Large intestine (tissue), 3 donors: Measurements from ENCODE around the gene NCR3LG1. TPM values are rescaled to one million over a fixed set of nuclear protein-coding genes. Genes with fewer than 3 reads are reported as not detected.

Experiments
- DNase-seq, 2 donors: peaks; one replicate each; pipeline versions ENCODE4 v3.0.0 to v3.0.0-alpha.2; 2013
- H3K27ac ChIP-seq: one replicate; pipeline ENCODE4 v1.5.1; 2013; ENCODE audit warnings: low read length
- H3K27me3 ChIP-seq: 2 replicates; pipeline ENCODE4 v1.6.1; 2013; ENCODE audit warnings: low read length; ENCODE audit not compliant: control insufficient read depth, insufficient read depth
- H3K36me3 ChIP-seq: 2 replicates; pipeline ENCODE4 v1.6.1; 2013; ENCODE audit warnings: low read length; ENCODE audit not compliant: control insufficient read depth, insufficient read depth
- H3K4me1 ChIP-seq: one replicate; pipeline ENCODE4 v1.6.1; 2013; ENCODE audit warnings: low read length; ENCODE audit not compliant: control insufficient read depth, insufficient read depth
- H3K4me3 ChIP-seq: one replicate; pipeline ENCODE4 v1.5.1; 2013; ENCODE audit warnings: low read length
- H3K9me3 ChIP-seq: one replicate; pipeline ENCODE4 v1.6.1; 2013; ENCODE audit warnings: mild to moderate bottlenecking, low read depth, low read length, moderate library complexity; ENCODE audit not compliant: control insufficient read depth
- WGBS: methylation state at CpG from one replicate; pipeline ENCODE4 v1.1.5; 2013; ENCODE audit warnings: low lambda C conversion rate; ENCODE audit not compliant: insufficient coverage; 5-methylcytosine and 5-hydroxymethylcytosine counted together
- polyA plus RNA-seq: library from polyadenylated mRNA; unstranded; fragments of 120-200 nt; gene quantifications from one replicate; pipeline ENCODE4 v1.2.1, GENCODE V29; 2013

The NCR3LG1 gene
- polyA plus RNA-seq, 1 donor, result 20.3 TPM

DNA sequence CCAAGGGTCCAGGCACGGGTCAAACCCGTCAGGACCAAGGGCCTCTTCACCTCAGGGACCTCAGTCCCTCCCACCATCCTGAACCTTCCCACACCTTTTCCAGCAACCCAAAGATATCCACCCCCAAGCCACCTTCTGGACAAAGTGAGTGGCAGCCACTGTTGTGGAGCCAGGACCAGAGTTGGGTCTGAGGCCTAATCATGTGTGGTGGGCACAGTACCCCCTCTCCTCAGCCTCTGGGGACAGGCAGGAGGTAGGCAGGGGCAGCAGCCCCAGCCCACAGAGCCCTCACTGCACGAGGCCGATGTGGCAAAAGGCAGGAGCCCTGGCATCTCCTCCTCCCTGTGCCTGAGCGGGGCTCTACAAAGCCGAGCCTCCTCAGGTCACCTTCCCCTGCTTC, 34.3 kb downstream of the NCR3LG1 start:
- Histone ChIP-seq H3K27ac (no peak overlapping the region), H3K36me3 (peaks cover 3% of the 10 kb centered on the region), H3K4me3 (no peak overlapping the region), H3K27me3 (peaks cover 2% of the 10 kb centered on the region), H3K9me3 (peaks cover 2% of the 10 kb centered on the region), H3K4me1 (no peaks in the 10 kb centered on the region)
- WGBS, result no CpG with 5 or more reads among the region's 6 CpGs
- no peak for DNase-seq

DNA sequence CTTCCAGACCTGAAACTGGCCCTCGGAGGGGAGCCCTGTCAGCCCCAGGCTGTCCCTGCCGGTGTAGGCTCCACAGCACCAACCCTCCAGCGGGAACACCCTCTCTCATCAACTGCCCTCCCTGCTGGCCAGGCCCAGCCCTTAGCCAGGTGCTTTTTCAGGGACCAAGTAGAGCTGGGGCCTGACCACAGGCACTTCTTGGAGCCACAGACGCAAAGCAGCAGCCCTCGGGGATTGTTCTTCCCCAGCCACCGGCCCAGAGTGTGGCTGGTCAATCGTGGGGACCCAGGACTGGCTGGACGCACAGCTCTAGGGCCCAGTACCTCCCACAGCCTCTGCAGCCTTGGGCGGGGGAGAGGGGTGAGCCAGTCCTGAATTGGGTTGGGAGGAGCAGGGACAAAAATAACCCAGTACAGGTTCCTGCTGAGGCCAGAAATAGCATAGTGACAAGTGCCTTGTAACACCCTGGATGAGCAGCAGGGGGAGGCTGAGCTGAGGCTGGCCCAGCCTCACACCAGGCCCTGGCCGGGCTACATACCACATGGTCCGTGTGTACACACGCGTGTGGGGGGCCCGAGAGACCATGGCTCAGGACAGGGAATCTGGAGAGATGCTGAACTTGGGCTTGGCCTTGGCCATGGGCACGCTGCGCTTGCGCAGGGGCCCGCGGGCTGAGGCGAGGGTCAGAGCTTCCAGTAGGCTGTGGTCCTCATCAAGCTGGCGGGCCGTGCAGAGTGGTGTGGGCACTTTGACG, 34.9 kb downstream of the NCR3LG1 start:
- H3K36me3 ChIP-seq, result no peaks in the 10 kb centered on the region
- no peak overlapping the region for H3K27ac ChIP-seq
- peaks cover 2% of the 10 kb centered on the region for H3K9me3 ChIP-seq
- DNase-seq, result peak; percentile 47 to 48
- WGBS, result no CpG with 5 or more reads among the region's 23 CpGs
- no peak overlapping the region for H3K4me3 ChIP-seq
- peaks cover 2% of the 10 kb centered on the region for H3K27me3 ChIP-seq
- H3K4me1 ChIP-seq, result no peaks in the 10 kb centered on the region

DNA sequence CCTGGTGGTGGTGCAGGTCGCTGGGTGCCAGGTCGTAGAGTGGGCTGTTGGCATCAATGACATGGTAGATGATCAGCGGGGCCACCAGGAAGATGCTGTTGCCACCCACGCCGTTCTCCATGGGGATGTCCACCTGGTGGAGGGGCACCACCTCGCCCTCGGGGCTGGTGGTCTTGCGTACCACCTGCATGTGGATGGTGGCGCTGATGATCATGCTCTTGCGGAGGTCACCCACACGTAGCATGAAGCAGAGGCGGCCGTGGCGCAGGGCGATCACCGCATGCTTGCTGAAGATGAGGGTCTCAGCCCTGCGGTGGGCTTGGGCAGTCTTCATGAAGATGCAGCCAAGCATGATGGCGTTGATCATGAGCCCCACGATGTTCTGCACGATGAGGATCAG, 35.7 kb downstream of the NCR3LG1 start:
- H3K4me1 ChIP-seq, result no peaks in the 10 kb centered on the region
- DNase-seq, result no peak
- H3K36me3 ChIP-seq, result no peaks in the 10 kb centered on the region
- no peak overlapping the region for H3K27ac ChIP-seq
- whole genome bisulfite sequencing, result no CpG with 5 or more reads among the region's 20 CpGs
- peaks cover 2% of the 10 kb centered on the region for H3K9me3 ChIP-seq
- H3K4me3 ChIP-seq, result no peak overlapping the region
- peaks cover 2% of the 10 kb centered on the region for H3K27me3 ChIP-seq

DNA sequence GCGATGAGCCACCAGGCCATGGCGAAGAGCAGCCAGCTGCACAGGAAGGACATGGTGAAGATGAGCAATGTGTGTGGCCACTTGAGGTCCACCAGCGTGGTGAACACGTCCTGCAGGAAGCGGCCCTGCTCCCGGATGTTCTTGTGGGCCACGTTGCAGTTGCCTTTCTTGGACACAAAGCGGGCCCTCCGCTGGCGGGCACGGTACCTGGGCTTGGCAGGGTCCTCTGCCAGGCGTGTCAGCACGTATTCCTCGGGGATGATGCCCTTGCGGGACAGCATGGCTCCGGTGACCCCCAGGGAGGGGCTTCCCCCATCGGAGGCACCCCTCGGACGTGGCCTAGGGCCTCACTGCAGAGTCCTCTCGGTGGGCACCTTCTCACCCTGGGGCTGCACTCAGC, 36.2 kb downstream of the NCR3LG1 start:
- no peak for DNase-seq
- H3K9me3 ChIP-seq, result peaks cover 2% of the 10 kb centered on the region
- no peaks in the 10 kb centered on the region for H3K4me1 ChIP-seq
- no CpG with 5 or more reads among the region's 20 CpGs for WGBS
- H3K27me3 ChIP-seq, result peaks cover 2% of the 10 kb centered on the region
- no peak overlapping the region for H3K4me3 ChIP-seq
- no peaks in the 10 kb centered on the region for H3K36me3 ChIP-seq
- no peak overlapping the region for H3K27ac ChIP-seq

DNA sequence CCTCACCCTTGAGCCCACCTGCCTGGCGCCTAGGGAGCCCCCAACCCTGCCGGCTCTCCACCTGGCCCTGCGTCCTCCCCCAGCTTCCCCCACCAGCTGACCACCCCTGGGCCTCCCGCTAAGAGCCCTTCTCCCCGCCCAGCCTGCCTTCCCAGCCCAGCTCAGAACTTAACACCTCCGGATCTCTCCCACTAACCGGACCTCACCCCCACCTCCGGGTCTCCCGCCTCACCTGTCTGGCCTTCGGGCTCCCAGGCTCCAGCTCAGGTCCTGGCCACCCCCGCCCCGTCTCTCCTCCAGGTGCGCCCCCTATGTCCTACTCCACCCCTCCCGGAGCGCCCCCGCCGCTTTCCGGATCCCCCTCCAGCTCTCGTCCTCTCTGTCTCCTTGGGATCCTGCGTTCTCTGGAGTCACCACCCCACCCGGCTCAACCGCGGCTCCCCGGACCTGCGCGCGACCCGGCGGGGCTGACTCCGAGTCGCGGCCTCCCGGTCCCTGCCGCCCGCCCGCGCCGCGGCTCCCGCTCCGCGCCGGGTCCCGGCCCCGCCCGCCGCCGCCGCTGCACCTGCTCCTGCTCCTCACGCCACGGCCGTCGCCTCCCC, 37.1 kb downstream of the NCR3LG1 start, which contains the start of gene KCNJ11:
Gene KCNJ11 (minus strand): TSS at position 51 of the 602 bp plus-strand sequence. CDS start 568 bp downstream, outside the sequence.
- H3K4me3 ChIP-seq, result peak within 1 kb of the TSS; percentile 61
- H3K9me3 ChIP-seq, result peaks cover 2% of the 10 kb centered on the region
- H3K36me3 ChIP-seq, result no peaks in the 10 kb centered on the region
- WGBS, result no CpG with 5 or more reads among the region's 53 CpGs
- DNase-seq, result no peak
- peaks cover 2% of the 10 kb centered on the region for H3K27me3 ChIP-seq
- H3K4me1 ChIP-seq, result no peaks in the 10 kb centered on the region
- peak within 1 kb of the TSS; percentile 44 for H3K27ac ChIP-seq

DNA sequence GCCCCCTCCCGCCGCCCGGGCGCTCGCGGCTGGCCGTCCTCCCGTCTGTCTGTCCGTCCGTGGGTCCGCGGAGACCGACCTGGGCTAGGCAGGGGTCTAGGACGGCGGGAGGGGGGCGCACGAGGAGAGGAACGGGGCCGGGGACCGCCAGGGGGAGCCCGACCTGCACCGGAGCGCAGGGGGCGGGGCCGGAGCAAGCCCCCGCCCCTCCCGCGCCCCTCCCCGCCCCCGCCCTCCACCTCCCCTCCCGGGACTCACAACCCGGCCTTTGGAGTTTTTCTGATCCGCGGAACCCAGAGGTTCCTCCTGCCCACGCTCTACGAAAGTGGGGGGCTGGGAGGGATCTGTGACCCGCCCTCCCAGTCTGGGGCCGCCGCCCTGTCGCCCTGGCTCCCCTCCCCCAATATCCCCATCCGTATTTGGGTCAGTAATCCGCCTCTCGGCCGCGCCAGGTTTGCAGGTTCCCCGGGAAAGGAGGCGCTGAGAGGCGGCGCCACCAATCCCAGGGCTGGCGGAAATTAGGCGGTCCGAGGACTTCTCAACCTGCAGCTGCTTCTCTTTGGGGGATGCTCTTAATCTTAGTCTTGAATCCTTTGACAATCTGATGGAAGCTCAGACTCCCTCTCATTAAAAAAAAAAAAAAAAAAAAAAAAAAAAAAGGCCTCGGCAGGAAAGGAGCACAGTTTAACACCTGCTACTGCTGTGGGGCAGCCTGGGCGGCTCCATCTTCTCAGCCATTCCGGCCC, 37.8 kb downstream of the NCR3LG1 start:
- no CpG with 5 or more reads among the region's 55 CpGs for WGBS
- peaks cover 2% of the 10 kb centered on the region for H3K27me3 ChIP-seq
- no peaks in the 10 kb centered on the region for H3K4me1 ChIP-seq
- peak overlapping the region; percentile 44 for H3K27ac ChIP-seq
- H3K9me3 ChIP-seq, result peaks cover 2% of the 10 kb centered on the region
- peak; percentile 57 to 84 for DNase-seq
- H3K36me3 ChIP-seq, result no peaks in the 10 kb centered on the region
- peak overlapping the region; percentile 61 for H3K4me3 ChIP-seq

DNA sequence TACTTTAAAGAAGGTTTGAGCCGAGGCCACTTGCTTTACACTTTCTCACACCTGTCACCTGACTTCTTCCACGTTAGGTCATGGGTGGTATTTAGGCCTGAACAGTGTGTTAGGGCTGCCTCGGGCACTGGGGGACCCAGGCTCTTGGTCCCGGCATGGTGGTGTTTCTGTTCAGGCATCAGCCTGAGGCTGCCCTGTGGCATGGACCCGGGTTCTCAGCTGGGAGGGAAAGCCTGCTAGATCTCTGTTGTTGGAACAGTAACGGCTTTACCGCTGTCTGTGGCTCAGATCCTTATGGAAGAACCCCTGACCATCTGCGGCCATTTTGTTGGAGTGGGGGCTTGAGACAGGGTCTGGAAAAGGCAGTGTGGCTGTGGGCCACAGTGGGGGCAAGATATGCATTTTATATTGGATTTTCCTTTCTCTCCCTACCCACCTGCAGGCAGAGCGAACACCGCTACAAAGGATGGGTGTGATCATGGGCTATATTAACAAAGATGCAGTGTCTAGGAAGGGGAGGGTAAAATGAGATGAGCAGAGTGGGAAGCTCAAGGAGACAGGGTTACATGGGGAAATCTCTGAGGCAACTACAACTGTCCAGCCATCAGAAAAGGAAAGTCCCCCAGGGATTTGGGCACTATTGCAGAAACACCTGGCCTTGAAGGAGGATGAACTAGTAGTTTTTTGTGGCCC, 38.5 kb downstream of the NCR3LG1 start:
- Histone ChIP-seq H3K4me3 (peak overlapping the region; percentile 61), H3K27me3 (peaks cover 2% of the 10 kb centered on the region), H3K4me1 (no peaks in the 10 kb centered on the region), H3K9me3 (peaks cover 2% of the 10 kb centered on the region), H3K36me3 (no peaks in the 10 kb centered on the region), H3K27ac (no peak overlapping the region)
- peak in 1 of 2 donors; percentile 22 for DNase-seq
- WGBS, result no CpG with 5 or more reads among the region's 10 CpGs

DNA sequence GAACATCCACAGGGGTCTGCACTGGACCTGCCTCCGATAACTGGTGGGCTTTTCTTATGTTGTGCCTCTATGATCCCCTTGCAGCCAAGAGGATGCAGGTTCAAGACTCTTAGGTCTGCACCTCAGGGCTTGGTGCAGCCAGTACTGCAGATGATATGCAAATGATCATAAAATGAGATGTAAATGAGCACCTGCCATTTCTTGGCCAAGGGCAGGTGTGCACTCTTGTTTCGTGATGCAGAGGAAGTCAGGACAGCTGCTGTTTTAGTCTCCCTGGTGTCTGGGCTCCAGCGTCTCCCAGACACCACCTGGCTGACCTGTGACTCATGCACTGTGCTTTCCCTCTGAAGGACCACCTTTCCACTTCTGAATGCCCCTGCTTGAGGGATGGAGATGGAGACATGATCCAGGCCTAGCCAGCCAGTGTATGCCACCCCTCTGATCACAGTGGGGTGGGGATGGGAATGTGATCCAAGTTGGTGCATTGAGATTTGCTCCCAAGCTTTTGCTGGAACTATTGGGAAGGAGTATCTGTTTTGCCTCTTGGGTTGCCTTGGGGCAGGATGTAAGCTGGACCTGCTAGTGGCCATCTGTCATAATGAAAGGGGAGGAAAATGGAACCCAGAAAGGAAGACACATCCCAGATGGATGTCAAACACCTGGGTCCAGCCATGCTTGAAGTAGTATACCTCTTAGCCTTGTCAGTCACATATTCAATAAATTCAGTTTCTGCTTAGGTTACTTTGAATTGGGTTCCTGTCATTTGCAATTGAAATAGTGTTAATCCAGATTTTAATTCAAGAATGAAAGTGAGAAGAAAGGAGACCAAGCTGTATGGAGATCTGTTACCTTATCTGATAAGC, 40.1 kb downstream of the NCR3LG1 start:
- Histone ChIP-seq H3K27ac (no peak overlapping the region), H3K27me3 (peaks cover 2% of the 10 kb centered on the region), H3K9me3 (peaks cover 2% of the 10 kb centered on the region), H3K36me3 (no peaks in the 10 kb centered on the region), H3K4me1 (no peaks in the 10 kb centered on the region), H3K4me3 (no peak overlapping the region)
- WGBS, result no CpG with 5 or more reads among the region's 3 CpGs
- DNase-seq, result no peak

DNA sequence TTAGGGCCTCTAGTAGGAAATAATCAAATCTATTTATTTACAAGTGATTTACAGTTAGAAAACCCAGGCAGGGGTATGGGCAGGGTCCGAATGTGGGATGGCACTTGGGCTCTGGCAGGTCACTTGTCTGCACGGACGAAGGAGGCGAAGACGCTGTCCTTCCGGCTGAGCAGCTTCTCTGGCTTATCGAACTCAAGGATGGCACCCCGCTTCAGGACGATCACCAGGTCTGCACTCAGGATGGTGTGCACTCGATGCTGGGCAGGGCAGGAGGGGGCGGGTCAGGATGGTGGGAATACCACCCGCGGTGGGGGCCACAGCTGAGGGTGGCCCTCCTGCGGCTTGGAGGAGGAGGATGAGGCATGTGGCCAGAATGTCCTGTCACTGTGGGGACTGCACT, 41.3 kb downstream of the NCR3LG1 start:
- no peak for DNase-seq
- WGBS, result no CpG with 5 or more reads among the region's 14 CpGs
- Histone ChIP-seq H3K4me3 (no peak overlapping the region), H3K9me3 (no peaks in the 10 kb centered on the region), H3K27me3 (peaks cover 2% of the 10 kb centered on the region), H3K27ac (no peak overlapping the region), H3K36me3 (no peaks in the 10 kb centered on the region), H3K4me1 (no peaks in the 10 kb centered on the region)
